HG03097 (cell line): Measurements from ENCODE around the gene VPS26A.

ENCODE experiments used
- ATAC-seq: cut with Tn5 transposase; IDR thresholded peaks from one replicate; pipeline ENCODE4 v1.9.1; 2021; ENCODE audit not compliant: unreplicated experiment, low FRiP score

Gene VPS26A

DNA sequence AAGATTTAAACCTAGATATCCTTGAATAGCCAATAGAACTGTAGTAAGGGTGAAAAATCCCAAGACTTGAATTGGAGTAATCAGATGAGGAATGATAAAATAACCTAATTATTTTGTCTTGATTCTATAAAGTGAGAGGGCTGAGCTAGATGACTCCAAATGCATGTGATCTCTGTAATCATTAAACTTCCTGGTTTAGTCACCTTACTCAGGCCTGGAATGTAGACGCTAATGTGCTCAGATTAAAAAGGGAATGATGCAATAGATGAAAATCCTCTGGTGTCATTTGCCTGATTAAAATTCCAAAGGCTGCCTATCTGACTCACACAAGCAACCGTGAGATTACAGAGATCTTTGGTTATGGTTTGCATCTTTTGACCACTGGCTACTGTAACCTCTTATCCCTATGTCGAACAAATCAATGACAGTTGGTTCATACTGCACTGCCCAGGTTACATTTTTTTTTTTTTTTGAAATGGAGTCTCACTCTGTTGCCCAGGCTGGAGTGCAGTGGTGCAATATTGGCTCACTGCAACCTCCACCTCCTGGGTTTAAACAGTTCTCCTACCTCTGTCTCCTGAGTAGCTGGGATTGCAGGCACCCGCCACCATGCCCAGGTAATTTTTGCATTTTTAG is 93.3 kb downstream of the VPS26A start:
- ATAC-seq: no peak

DNA sequence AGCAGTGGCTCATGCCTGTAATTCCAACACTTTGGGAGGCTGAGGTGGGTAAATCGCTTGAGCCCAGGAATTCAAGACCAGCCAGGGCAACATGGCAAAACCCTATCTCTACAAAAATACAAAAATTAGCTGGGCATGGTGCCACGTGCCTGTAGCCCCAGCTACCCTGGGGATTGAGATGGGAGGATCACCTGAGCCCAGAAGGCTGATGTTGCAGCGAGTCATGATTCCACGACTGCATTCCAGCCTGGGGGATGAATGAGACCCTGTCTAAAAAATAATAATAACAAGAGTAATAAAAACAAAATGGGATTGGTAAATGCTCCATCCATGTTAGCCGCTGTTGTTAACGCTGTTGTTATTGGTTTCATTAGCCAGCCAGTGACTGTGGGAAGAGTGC is 94.9 kb downstream of the VPS26A start:
- no peak for ATAC-seq

DNA sequence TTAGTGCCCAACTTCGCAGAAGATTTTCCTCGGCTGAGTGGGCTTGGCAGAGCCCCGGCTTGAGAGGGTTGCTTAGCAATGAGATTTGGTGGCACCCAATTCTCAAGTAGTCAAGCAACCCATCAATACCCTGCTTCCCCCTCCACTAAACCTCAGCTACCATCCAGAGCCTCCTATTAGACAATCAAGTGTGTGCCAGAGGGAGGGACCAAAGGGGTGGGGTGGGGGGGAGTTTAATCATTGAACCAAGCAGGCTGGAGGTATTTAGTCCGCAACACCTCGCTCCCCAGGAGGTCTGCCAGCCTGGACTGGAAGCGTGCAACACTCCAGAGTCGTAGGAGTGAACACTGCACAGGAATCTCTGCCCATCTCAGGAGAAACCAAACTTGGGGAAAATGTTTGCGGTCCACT is 96.1 kb downstream of the VPS26A start, which contains the start of gene HKDC1:
TSS of gene HKDC1 (plus strand) at position 292 of the 411 bp plus-strand sequence. CDS start at position 396, 104 bp downstream.
- ATAC-seq: no peak

DNA sequence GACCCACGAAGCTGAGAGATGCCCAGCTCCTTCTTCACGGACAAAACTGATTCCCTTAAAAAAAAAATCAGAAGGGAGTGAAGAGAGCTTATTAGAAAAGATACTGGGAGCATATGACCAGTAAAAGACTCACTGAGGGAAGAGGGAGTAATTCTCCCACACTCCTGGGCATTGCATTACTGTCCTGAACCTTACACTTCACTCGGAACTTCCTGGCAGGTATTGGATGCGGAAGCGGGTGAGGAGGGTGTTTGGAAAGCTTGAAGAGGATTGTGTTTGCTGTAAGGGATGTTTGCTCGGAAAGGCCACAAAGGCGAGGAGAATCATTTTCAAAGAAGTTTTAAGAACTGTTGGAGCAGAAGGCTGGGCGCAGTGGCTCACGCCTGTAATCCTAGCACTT is 96.5 kb downstream of the VPS26A start:
- no peak for ATAC-seq
